HepG2 (cell line): ENCODE results near the gene C14orf119.

Experiments used
- EHMT2 ChIP-seq: fragments of 200-600 bp; sonication (generic); IDR thresholded peaks from 2 replicates; pipeline ENCODE4 v1.7.0; 2017; ENCODE audit warnings: antibody characterized with exemption, low read depth, low read length, borderline replicate concordance
- NFYB ChIP-seq: sonication (generic); formaldehyde crosslinking; IDR thresholded peaks from 2 replicates; pipeline ENCODE4 v1.4.0; 2020; ENCODE audit warnings: missing genetic modification reagents
- POLR2A ChIP-seq, 2 experiments: IDR thresholded peaks; 2 replicates each; pipeline ENCODE4 v1.6.1; 2011; ENCODE audit warnings: low read depth in 2 of 2, low read length in 2 of 2, mild to moderate bottlenecking in 1 of 2, moderate library complexity in 1 of 2; ENCODE audit not compliant: insufficient read depth in 1 of 2
- RBM22 ChIP-seq: fragments of 200-400 bp; formaldehyde crosslinking; optimal IDR thresholded peaks from 2 replicates; pipeline ENCODE3; 2017; ENCODE audit warnings: mild to moderate bottlenecking, low read length, moderate library complexity
- SETDB1 ChIP-seq: sonication (generic); formaldehyde crosslinking; IDR thresholded peaks from 2 replicates; pipeline ENCODE4 v1.5.1; 2020; ENCODE audit warnings: missing genetic modification reagents, mild to moderate bottlenecking, borderline replicate concordance

- TF ChIP-seq POLR2A (IDR thresholded peaks at IDR 0.05; ENCODE audit: insufficient read depth in 1 of 2, low read depth in 2 of 2, low read length in 2 of 2) (no peak; a peak in 1 of 4 replicates), RBM22 (no peak), SETDB1 (CRISPR knock-in tag) (no peak), NFYB (CRISPR knock-in tag) (no peak), EHMT2 (no peak)
Observed at GRCh38 chr14:23089498-23090253, 5.6 kb upstream of the C14orf119 start.
